ENCODE results near the gene INSYN2B. TPM values are rescaled to one million over a fixed set of nuclear protein-coding genes. Genes with fewer than 3 reads are reported as not detected.

The INSYN2B gene
- total RNA-seq, 2 donors from 2014 or later = not detected

DNA sequence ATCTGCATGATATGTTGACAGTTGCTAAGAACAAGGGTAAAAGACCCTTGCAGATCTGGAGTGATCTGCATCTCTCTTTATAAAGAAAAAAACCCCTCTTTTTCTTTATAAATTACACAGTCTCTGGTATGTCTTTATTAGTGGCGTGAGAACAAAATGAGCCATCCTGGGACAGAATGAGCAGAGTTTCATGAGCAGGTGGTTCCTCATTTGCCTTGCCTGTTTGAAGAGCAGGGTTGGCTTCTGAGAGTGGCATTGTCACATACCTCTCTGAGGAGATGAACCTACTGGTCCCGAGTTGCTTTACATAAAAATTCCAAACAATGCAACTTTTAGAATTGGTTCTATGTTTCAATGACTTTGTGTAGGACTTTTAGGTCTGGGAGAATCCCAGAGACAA, 94.3 kb downstream of the INSYN2B start:
- no peak for TF ChIP-seq CTCF (IDR thresholded peaks at IDR 0.05)
- Histone ChIP-seq H3K4me1 (no peaks in the 10 kb centered on the region), H3K36me3 (no peaks in the 10 kb centered on the region), H3K4me3 (no peak overlapping the region), H3K27me3 (no peaks in the 10 kb centered on the region), H3K9ac (ENCODE audit: low read depth in 2 of 2, low read length in 2 of 2) (no peak overlapping the region), H3K27ac (no peak overlapping the region), H3K9me3 (no peaks in the 10 kb centered on the region)
- no peak for DNase-seq
- intact Hi-C loops (cut with DNase I) = no loop called here

- no peak for DNase-seq
- Histone ChIP-seq H3K9ac (ENCODE audit: low read depth in 2 of 2, low read length in 2 of 2) (no peak overlapping the region), H3K4me3 (no peak overlapping the region), H3K27me3 (no peaks in the 10 kb centered on the region), H3K36me3 (no peaks in the 10 kb centered on the region), H3K27ac (no peak overlapping the region), H3K9me3 (no peaks in the 10 kb centered on the region), H3K4me1 (no peaks in the 10 kb centered on the region)
- TF ChIP-seq CTCF (IDR thresholded peaks at IDR 0.05) = no peak
- intact Hi-C loops (cut with DNase I) = no loop called here
These were observed 98.5 kb downstream of the INSYN2B start for GRCh38 chr5:169881702-169882303.

DNA sequence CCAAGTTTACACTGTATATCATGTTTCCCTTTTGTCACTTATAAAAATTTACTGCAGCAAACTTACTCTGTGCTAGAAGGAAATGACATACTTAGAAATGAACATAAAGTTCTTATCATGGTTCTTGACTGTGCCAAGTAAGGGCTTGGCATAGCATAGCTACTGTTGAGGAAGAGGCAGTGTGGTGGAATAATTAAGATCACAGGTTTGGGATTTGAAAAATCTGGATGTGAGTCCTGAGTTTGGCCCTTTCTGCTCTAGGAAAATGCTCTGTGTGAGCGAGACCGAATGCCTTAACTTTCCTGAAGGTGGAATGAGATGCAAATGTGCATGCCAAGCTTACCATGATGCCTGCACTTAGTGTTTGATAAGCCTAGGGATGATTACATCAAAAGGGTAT, 99.5 kb downstream of the INSYN2B start:
- no peak overlapping the region for H3K27ac ChIP-seq
- no peak for DNase-seq
- no peak for TF ChIP-seq CTCF (IDR thresholded peaks at IDR 0.05)

GRCh38 chr5:169880012-169880663, 100.2 kb downstream of the INSYN2B start:
- no peak overlapping the region for H3K9ac ChIP-seq (ENCODE audit: low read depth in 2 of 2, low read length in 2 of 2)
- H3K27ac ChIP-seq = no peak overlapping the region
- H3K36me3 ChIP-seq = no peaks in the 10 kb centered on the region
- H3K4me3 ChIP-seq = no peak overlapping the region
- DNase-seq = no peak
- H3K9me3 ChIP-seq = no peaks in the 10 kb centered on the region
- intact Hi-C loops (cut with DNase I) = no loop called here
- no peaks in the 10 kb centered on the region for H3K4me1 ChIP-seq
- no peaks in the 10 kb centered on the region for H3K27me3 ChIP-seq
- no peak for TF ChIP-seq CTCF (IDR thresholded peaks at IDR 0.05)

More for the DNA sequence above, 99.5 kb downstream of the INSYN2B start:
- no peak overlapping the region for H3K4me3 ChIP-seq
- no peaks in the 10 kb centered on the region for H3K9me3 ChIP-seq
- H3K9ac ChIP-seq (ENCODE audit: low read depth in 2 of 2, low read length in 2 of 2) = no peak overlapping the region
- H3K27me3 ChIP-seq = no peaks in the 10 kb centered on the region
- H3K4me1 ChIP-seq = no peaks in the 10 kb centered on the region
- H3K36me3 ChIP-seq = no peaks in the 10 kb centered on the region
- intact Hi-C loops (cut with DNase I) = no loop called here

GRCh38 chr5:169876386-169876785, 103.9 kb downstream of the INSYN2B start:
- Histone ChIP-seq H3K27ac (no peak overlapping the region), H3K36me3 (no peaks in the 10 kb centered on the region), H3K9me3 (no peaks in the 10 kb centered on the region), H3K4me1 (no peaks in the 10 kb centered on the region), H3K4me3 (no peak overlapping the region), H3K9ac (ENCODE audit: low read depth in 2 of 2, low read length in 2 of 2) (no peak overlapping the region), H3K27me3 (no peaks in the 10 kb centered on the region)
- TF ChIP-seq CTCF (IDR thresholded peaks at IDR 0.05) = no peak
- no peak for DNase-seq
- intact Hi-C loops (cut with DNase I) = no loop called here
